NCI-H1105 treated with DMSO at 0.1 percent for 48 hours (cell line): ENCODE data around the gene SRSF1.
"Not testable (repeated sequence)": the region's sequence is repeated elsewhere in the genome, so short reads cannot be mapped to it uniquely, and the experiment has no call there.

Experiments used
- DNase-seq: peaks from one replicate; lab custom pipeline; 2025; lab: John Stamatoyannopoulos, UW

SRSF1 gene

GRCh38 chr17:57988301-57989250, 18.5 kb downstream of the SRSF1 start:
- peak; percentile 60 for DNase-seq

- peak; percentile 60 for DNase-seq
Measured at GRCh38 chr17:57987581-57988300, 19.3 kb downstream of the SRSF1 start, which contains the start of gene VEZF1. Gene VEZF1, minus strand, starts transcription at chr17:57988254. Its CDS starts 143 bp downstream, at chr17:57988111.

- no peak for DNase-seq
Measured at GRCh38 chr17:57986841-57987580, 20.0 kb downstream of the SRSF1 start.

- DNase-seq, result no peak
Measured at GRCh38 chr17:57985675-57985974, 21.4 kb downstream of the SRSF1 start.

- no peak for DNase-seq
Measured at GRCh38 chr17:57984936-57985674, 21.9 kb downstream of the SRSF1 start.

- no peak for DNase-seq
Measured at GRCh38 chr17:57984261-57984890, 22.7 kb downstream of the SRSF1 start.

GRCh38 chr17:57983446-57983845, 23.6 kb downstream of the SRSF1 start:
- no peak for DNase-seq

- no peak for DNase-seq
Measured at GRCh38 chr17:57982452-57983170, 24.4 kb downstream of the SRSF1 start.

- no peak for DNase-seq
Measured at GRCh38 chr17:57980522-57980921, 26.5 kb downstream of the SRSF1 start.

GRCh38 chr17:57979076-57979475, 28.0 kb downstream of the SRSF1 start:
- no peak for DNase-seq

- DNase-seq, result no peak
Measured at GRCh38 chr17:57976594-57976993, 30.5 kb downstream of the SRSF1 start.

- no peak for DNase-seq
Measured at GRCh38 chr17:57975044-57975443, 32.0 kb downstream of the SRSF1 start.

GRCh38 chr17:57974053-57974824, 32.8 kb downstream of the SRSF1 start:
- not testable (repeated sequence) for DNase-seq

GRCh38 chr17:57972151-57972550, 34.9 kb downstream of the SRSF1 start:
- DNase-seq, result no peak

GRCh38 chr17:57971572-57971971, 35.5 kb downstream of the SRSF1 start:
- no peak for DNase-seq

- no peak for DNase-seq
Measured at GRCh38 chr17:57970710-57971109, 36.3 kb downstream of the SRSF1 start.

GRCh38 chr17:57968456-57968855, 38.6 kb downstream of the SRSF1 start:
- DNase-seq, result no peak

GRCh38 chr17:57966875-57967274, 40.2 kb downstream of the SRSF1 start:
- no peak for DNase-seq

- DNase-seq, result no peak
Measured at GRCh38 chr17:57966246-57966645, 40.8 kb downstream of the SRSF1 start.
